ENCODE data around the gene DOCK3. TPM values are rescaled to one million over a fixed set of nuclear protein-coding genes. Genes with fewer than 3 reads are reported as not detected.

Gene DOCK3
- total RNA-seq, 6 donors from 2014 or later = 0.15 to 3.1 (median 0.88) TPM

GRCh38 chr3:51328206-51328605 is 653.5 kb downstream of the DOCK3 start:
- WGBS, 2 donors = 70 to 89% methylated on average over 2 of the region's 2 CpGs
- Histone ChIP-seq H3K27ac (no peak overlapping the region), H3K27me3 (no peaks in the 10 kb centered on the region), H3K36me3 (no peaks in the 10 kb centered on the region), H3K9me3 (peaks cover 0 to 4% (median 0%) of the 10 kb centered on the region in 4 donors), H3K4me3 (no peak overlapping the region), H3K4me1 (no peaks in the 10 kb centered on the region)
- ATAC-seq (ENCODE audit: low FRiP score in 2 of 2) (no peak), DNase-seq (no peak)
- no peak for TF ChIP-seq POLR2AphosphoS5 (IDR thresholded peaks at IDR 0.05)
- TF ChIP-seq POLR2A (IDR thresholded peaks at IDR 0.05) = no peak
- no peak for TF ChIP-seq EP300 (IDR thresholded peaks at IDR 0.05)
- TF ChIP-seq, protein P1, sequence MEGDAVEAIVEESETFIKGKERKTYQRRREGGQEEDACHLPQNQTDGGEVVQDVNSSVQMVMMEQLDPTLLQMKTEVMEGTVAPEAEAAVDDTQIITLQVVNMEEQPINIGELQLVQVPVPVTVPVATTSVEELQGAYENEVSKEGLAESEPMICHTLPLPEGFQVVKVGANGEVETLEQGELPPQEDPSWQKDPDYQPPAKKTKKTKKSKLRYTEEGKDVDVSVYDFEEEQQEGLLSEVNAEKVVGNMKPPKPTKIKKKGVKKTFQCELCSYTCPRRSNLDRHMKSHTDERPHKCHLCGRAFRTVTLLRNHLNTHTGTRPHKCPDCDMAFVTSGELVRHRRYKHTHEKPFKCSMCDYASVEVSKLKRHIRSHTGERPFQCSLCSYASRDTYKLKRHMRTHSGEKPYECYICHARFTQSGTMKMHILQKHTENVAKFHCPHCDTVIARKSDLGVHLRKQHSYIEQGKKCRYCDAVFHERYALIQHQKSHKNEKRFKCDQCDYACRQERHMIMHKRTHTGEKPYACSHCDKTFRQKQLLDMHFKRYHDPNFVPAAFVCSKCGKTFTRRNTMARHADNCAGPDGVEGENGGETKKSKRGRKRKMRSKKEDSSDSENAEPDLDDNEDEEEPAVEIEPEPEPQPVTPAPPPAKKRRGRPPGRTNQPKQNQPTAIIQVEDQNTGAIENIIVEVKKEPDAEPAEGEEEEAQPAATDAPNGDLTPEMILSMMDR (IDR thresholded peaks at IDR 0.05) = no peak

DNA sequence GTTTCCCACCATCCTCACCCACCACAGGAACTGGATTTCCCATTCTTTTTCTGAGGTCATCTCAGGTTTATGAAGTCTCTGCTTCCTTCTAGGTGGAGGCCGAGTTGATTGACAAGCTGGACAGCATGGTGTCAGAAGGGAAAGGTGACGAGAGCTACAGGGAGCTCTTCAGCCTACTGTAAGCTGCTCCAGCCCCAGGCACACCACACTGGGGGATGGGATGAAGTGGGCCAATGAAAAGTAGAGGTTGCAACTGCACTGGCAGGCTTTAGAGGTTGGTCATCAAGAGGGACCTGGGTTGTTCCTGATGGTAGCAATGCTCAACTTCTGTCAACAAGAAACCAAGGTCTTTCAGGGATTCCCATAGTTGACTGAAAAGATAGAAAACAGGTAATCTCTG is 655.3 kb downstream of the DOCK3 start:
- Histone ChIP-seq H3K36me3 (no peaks in the 10 kb centered on the region), H3K27me3 (no peaks in the 10 kb centered on the region), H3K4me3 (no peak overlapping the region), H3K9me3 (no peaks in the 10 kb centered on the region), H3K4me1 (no peaks in the 10 kb centered on the region), H3K27ac (no peak overlapping the region)
- TF ChIP-seq POLR2AphosphoS5 (IDR thresholded peaks at IDR 0.05) (no peak), POLR2A (IDR thresholded peaks at IDR 0.05) (no peak), EP300 (IDR thresholded peaks at IDR 0.05) (no peak)
- TF ChIP-seq, protein P1 (IDR thresholded peaks at IDR 0.05) = no peak
- ATAC-seq (ENCODE audit: low FRiP score in 2 of 2) = no peak
- WGBS, 2 donors = 67 to 70% methylated on average over 2 of the region's 2 CpGs
- no peak for DNase-seq

GRCh38 chr3:51332156-51332555 is 657.4 kb downstream of the DOCK3 start:
- Histone ChIP-seq H3K9me3 (no peaks in the 10 kb centered on the region), H3K27ac (no peak overlapping the region), H3K4me1 (no peaks in the 10 kb centered on the region), H3K4me3 (no peak overlapping the region), H3K27me3 (no peaks in the 10 kb centered on the region), H3K36me3 (no peaks in the 10 kb centered on the region)
- 90 to 93% methylated on average over 1 of the region's 1 CpG for WGBS, 2 donors
- ATAC-seq (ENCODE audit: low FRiP score in 2 of 2) = no peak
- no peak for TF ChIP-seq EP300 (IDR thresholded peaks at IDR 0.05)
- TF ChIP-seq, protein P1 (IDR thresholded peaks at IDR 0.05) = no peak
- no peak for TF ChIP-seq POLR2AphosphoS5 (IDR thresholded peaks at IDR 0.05)
- TF ChIP-seq POLR2A (IDR thresholded peaks at IDR 0.05) = no peak
- no peak for DNase-seq

DNA sequence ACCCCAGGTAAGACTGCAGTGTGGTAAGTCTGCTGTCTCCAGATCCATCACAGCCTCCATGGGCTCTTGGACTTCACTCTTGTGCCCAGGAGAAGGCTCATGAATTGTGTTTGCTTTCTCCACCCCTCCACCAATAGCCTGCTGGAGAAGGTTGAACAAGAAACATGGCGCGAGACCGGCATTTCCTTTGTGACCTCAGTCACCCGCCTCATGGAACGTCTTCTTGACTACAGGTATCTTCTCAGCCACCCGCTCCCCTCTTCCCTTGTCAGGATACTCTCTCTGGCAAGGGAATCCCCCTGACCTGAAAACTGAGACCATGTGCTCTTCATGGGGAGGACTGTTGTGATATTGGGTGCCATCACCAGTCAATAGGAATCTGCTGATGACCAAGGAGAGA is 658.3 kb downstream of the DOCK3 start:
- no peaks in the 10 kb centered on the region for H3K4me1 ChIP-seq
- no peak for DNase-seq
- no peak overlapping the region for H3K4me3 ChIP-seq
- no peaks in the 10 kb centered on the region for H3K36me3 ChIP-seq
- no peaks in the 10 kb centered on the region for H3K9me3 ChIP-seq
- TF ChIP-seq EP300 (IDR thresholded peaks at IDR 0.05) (no peak), POLR2AphosphoS5 (IDR thresholded peaks at IDR 0.05) (no peak)
- TF ChIP-seq, protein P1 (IDR thresholded peaks at IDR 0.05) = no peak
- no peaks in the 10 kb centered on the region for H3K27me3 ChIP-seq
- no peak for ATAC-seq (ENCODE audit: low FRiP score in 2 of 2)
- H3K27ac ChIP-seq = no peak overlapping the region
- WGBS, 2 donors = 93 to 96% methylated on average over 6 of the region's 6 CpGs

GRCh38 chr3:51336261-51336660 is 661.5 kb downstream of the DOCK3 start:
- no peaks in the 10 kb centered on the region for H3K9me3 ChIP-seq
- 96% methylated on average over 1 of the region's 1 CpG; no CpG with 5 or more reads in 1 of the 2 donors for WGBS, 2 donors
- no peak overlapping the region for H3K4me3 ChIP-seq
- no peak overlapping the region for H3K27ac ChIP-seq
- ATAC-seq (ENCODE audit: low FRiP score in 2 of 2) (no peak), DNase-seq (no peak)
- no peaks in the 10 kb centered on the region for H3K27me3 ChIP-seq
- no peaks in the 10 kb centered on the region for H3K36me3 ChIP-seq
- H3K4me1 ChIP-seq = peaks cover 3 to 11% (median 6%) of the 10 kb centered on the region in 4 donors
- TF ChIP-seq, protein P1 (IDR thresholded peaks at IDR 0.05) = no peak
- TF ChIP-seq POLR2A (IDR thresholded peaks at IDR 0.05) (no peak), POLR2AphosphoS5 (IDR thresholded peaks at IDR 0.05) (no peak), EP300 (IDR thresholded peaks at IDR 0.05) (no peak)
